ENCODE measurements around the gene L1CAM. TPM values are rescaled to one million over a fixed set of nuclear protein-coding genes. Genes with fewer than 3 reads are reported as not detected.

The L1CAM gene
- total RNA-seq, 1 donor from 2014 or later: 122 TPM

- no peak for DNase-seq (ENCODE audit: low read depth)
- no peak overlapping the region for H3K4me3 ChIP-seq (ENCODE audit: low read depth, low read length)
- H3K27me3 ChIP-seq (ENCODE audit: control insufficient read depth, insufficient read depth, low read length): no peaks in the 10 kb centered on the region
- TF ChIP-seq CTCF (IDR thresholded peaks at IDR 0.05; ENCODE audit: insufficient read depth, low read length, poor library complexity, severe bottlenecking): no peak
- no peaks in the 10 kb centered on the region for H3K36me3 ChIP-seq (ENCODE audit: control insufficient read depth, insufficient read depth, low read length)
Observed at GRCh38 chrX:153929576-153929975, 43.6 kb upstream of the L1CAM start.

- no peak for DNase-seq (ENCODE audit: low read depth)
- no peak for TF ChIP-seq CTCF (IDR thresholded peaks at IDR 0.05; ENCODE audit: insufficient read depth, low read length, poor library complexity, severe bottlenecking)
- H3K36me3 ChIP-seq (ENCODE audit: control insufficient read depth, insufficient read depth, low read length): no peaks in the 10 kb centered on the region
- H3K4me3 ChIP-seq (ENCODE audit: low read depth, low read length): peak overlapping the region; percentile 18
- H3K27me3 ChIP-seq (ENCODE audit: control insufficient read depth, insufficient read depth, low read length): no peaks in the 10 kb centered on the region
Observed at GRCh38 chrX:153928846-153929245, 42.9 kb upstream of the L1CAM start.

GRCh38 chrX:153927922-153928760, 42.2 kb upstream of the L1CAM start:
- DNase-seq (ENCODE audit: low read depth): peak; percentile 91
- peak; percentile 16 for TF ChIP-seq CTCF (IDR thresholded peaks at IDR 0.05; ENCODE audit: insufficient read depth, low read length, poor library complexity, severe bottlenecking)
- no peaks in the 10 kb centered on the region for H3K36me3 ChIP-seq (ENCODE audit: control insufficient read depth, insufficient read depth, low read length)

GRCh38 chrX:153927672-153927921, 41.6 kb upstream of the L1CAM start:
- no peaks in the 10 kb centered on the region for H3K36me3 ChIP-seq (ENCODE audit: control insufficient read depth, insufficient read depth, low read length)
- peak overlapping the region; percentile 48 for H3K4me3 ChIP-seq (ENCODE audit: low read depth, low read length)
- no peak for TF ChIP-seq CTCF (IDR thresholded peaks at IDR 0.05; ENCODE audit: insufficient read depth, low read length, poor library complexity, severe bottlenecking)
- H3K27me3 ChIP-seq (ENCODE audit: control insufficient read depth, insufficient read depth, low read length): no peaks in the 10 kb centered on the region
- DNase-seq (ENCODE audit: low read depth): no peak

More at GRCh38 chrX:153927922-153928760, 42.2 kb upstream of the L1CAM start:
- Histone ChIP-seq H3K27me3 (ENCODE audit: control insufficient read depth, insufficient read depth, low read length) (no peaks in the 10 kb centered on the region), H3K4me3 (ENCODE audit: low read depth, low read length) (peak overlapping the region; percentile 48)

GRCh38 chrX:153926858-153927671, 41.1 kb upstream of the L1CAM start:
- H3K27me3 ChIP-seq (ENCODE audit: control insufficient read depth, insufficient read depth, low read length): no peaks in the 10 kb centered on the region
- DNase-seq (ENCODE audit: low read depth): no peak
- H3K36me3 ChIP-seq (ENCODE audit: control insufficient read depth, insufficient read depth, low read length): no peaks in the 10 kb centered on the region
- TF ChIP-seq CTCF (IDR thresholded peaks at IDR 0.05; ENCODE audit: insufficient read depth, low read length, poor library complexity, severe bottlenecking): no peak
- H3K4me3 ChIP-seq (ENCODE audit: low read depth, low read length): peak overlapping the region; percentile 48
